Measurements from ENCODE around the gene NOB1.

NOB1 gene

DNA sequence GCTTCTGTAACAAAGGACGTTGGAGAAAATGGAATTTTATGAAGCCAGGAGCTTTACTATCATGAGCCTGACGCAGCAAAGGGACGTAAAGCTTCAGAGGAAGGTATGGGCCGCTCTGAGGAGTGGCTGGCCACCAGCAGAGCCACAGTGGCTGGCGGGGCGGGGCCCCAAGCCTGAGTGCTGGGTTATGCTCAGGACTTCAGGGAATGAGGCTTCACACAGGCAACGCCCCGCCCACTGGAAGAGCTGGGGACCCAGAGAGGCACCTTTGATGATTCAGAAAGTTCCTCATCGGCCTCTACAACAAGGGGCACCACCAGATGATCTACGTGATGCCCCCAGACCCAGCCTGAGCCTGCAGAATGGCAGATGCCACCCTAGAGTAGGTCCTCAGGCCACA is 8.8 kb downstream of the NOB1 start:
- no peak for TF ChIP-seq SIN3A (IDR thresholded peaks at IDR 0.05; ENCODE audit: borderline replicate concordance, insufficient read depth, low read length)
- no peak for TF ChIP-seq TAF1 (IDR thresholded peaks at IDR 0.05; ENCODE audit: borderline replicate concordance, insufficient read depth, low read length)
- TF ChIP-seq, protein P1, sequence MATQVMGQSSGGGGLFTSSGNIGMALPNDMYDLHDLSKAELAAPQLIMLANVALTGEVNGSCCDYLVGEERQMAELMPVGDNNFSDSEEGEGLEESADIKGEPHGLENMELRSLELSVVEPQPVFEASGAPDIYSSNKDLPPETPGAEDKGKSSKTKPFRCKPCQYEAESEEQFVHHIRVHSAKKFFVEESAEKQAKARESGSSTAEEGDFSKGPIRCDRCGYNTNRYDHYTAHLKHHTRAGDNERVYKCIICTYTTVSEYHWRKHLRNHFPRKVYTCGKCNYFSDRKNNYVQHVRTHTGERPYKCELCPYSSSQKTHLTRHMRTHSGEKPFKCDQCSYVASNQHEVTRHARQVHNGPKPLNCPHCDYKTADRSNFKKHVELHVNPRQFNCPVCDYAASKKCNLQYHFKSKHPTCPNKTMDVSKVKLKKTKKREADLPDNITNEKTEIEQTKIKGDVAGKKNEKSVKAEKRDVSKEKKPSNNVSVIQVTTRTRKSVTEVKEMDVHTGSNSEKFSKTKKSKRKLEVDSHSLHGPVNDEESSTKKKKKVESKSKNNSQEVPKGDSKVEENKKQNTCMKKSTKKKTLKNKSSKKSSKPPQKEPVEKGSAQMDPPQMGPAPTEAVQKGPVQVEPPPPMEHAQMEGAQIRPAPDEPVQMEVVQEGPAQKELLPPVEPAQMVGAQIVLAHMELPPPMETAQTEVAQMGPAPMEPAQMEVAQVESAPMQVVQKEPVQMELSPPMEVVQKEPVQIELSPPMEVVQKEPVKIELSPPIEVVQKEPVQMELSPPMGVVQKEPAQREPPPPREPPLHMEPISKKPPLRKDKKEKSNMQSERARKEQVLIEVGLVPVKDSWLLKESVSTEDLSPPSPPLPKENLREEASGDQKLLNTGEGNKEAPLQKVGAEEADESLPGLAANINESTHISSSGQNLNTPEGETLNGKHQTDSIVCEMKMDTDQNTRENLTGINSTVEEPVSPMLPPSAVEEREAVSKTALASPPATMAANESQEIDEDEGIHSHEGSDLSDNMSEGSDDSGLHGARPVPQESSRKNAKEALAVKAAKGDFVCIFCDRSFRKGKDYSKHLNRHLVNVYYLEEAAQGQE (IDR thresholded peaks at IDR 0.05; ENCODE audit: insufficient read depth in 1 of 2, low read depth in 2 of 2, low read length in 2 of 2) = no peak
- TF ChIP-seq FOXP2 (optimal IDR thresholded peaks at IDR 0.05; ENCODE audit: borderline replicate concordance, extremely low read depth, extremely low read length, insufficient read depth) = no peak
- no peak for TF ChIP-seq POLR2AphosphoS5 (IDR thresholded peaks at IDR 0.05; ENCODE audit: low read depth, low read length)

DNA sequence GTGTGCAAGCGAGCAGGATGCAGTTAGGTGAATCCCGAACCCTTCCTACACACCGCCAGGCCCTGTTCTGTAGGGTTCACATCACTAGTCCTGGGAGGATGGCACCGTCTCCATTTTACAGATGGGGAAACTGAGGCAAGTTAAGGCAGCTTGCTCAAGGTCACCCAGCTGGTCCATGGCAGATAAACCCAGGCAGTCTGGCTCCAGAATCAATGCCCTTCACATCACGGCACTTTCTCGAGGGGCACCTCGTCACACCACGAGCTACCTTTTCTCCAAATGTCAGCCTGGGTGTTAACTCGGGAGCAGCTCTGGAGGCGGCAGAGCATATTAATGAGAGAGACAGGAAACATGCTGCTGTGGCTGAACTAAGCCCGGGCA is 9.5 kb downstream of the NOB1 start:
- no peak for TF ChIP-seq SIN3A (IDR thresholded peaks at IDR 0.05; ENCODE audit: borderline replicate concordance, insufficient read depth, low read length)
- TF ChIP-seq TAF1 (IDR thresholded peaks at IDR 0.05; ENCODE audit: borderline replicate concordance, insufficient read depth, low read length) = no peak
- TF ChIP-seq FOXP2 (optimal IDR thresholded peaks at IDR 0.05; ENCODE audit: borderline replicate concordance, extremely low read depth, extremely low read length, insufficient read depth) = no peak
- TF ChIP-seq, protein P1 (IDR thresholded peaks at IDR 0.05; ENCODE audit: insufficient read depth in 1 of 2, low read depth in 2 of 2, low read length in 2 of 2) = no peak
- TF ChIP-seq POLR2AphosphoS5 (IDR thresholded peaks at IDR 0.05; ENCODE audit: low read depth, low read length) = no peak

DNA sequence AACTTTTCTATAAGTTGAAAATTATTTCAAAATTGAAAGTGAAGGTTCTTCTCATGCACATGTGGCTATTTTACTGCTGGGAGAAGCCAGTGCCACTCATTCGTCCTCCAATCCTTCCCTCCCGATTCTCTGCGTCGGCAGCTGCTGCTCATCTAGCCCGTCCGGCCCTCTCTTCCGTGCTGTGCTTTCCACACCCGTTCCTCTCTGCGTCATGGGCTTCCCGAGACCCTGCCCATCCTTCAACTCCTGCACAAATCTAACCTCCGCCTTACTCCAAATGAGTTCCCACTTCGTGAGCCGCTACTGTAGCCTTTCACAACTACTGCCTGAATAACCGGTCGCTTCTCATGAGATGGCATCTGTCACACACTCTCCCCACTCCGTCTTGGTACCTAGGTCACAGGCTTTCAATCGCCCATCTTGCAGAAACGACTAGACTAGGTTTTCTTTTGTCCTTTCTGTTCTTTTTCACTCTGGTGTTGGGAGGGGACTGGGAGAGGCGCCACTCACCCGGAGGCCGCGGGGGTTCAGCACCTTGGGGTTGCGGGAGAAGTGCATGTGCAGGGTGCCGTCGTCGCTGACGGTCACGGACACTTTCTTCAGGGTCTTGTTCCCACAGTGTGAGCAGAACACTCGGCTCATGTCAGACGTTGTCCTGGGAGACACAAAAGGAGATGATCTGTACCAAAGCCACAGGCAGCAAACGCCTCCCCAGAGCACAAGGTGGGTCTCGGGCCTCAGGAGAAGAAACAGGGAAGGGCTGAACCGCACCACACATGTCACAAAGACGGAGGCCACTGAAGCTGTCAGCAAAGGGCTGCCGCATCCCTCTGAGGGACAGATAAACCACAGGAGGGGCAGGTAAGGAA is 10.1 kb downstream of the NOB1 start:
- TF ChIP-seq TAF1 (IDR thresholded peaks at IDR 0.05; ENCODE audit: borderline replicate concordance, insufficient read depth, low read length) = no peak
- TF ChIP-seq FOXP2 (optimal IDR thresholded peaks at IDR 0.05; ENCODE audit: borderline replicate concordance, extremely low read depth, extremely low read length, insufficient read depth) = no peak
- TF ChIP-seq, protein P1 (IDR thresholded peaks at IDR 0.05; ENCODE audit: insufficient read depth in 1 of 2, low read depth in 2 of 2, low read length in 2 of 2) = no peak
- no peak for TF ChIP-seq SIN3A (IDR thresholded peaks at IDR 0.05; ENCODE audit: borderline replicate concordance, insufficient read depth, low read length)
- no peak for TF ChIP-seq POLR2AphosphoS5 (IDR thresholded peaks at IDR 0.05; ENCODE audit: low read depth, low read length)

DNA sequence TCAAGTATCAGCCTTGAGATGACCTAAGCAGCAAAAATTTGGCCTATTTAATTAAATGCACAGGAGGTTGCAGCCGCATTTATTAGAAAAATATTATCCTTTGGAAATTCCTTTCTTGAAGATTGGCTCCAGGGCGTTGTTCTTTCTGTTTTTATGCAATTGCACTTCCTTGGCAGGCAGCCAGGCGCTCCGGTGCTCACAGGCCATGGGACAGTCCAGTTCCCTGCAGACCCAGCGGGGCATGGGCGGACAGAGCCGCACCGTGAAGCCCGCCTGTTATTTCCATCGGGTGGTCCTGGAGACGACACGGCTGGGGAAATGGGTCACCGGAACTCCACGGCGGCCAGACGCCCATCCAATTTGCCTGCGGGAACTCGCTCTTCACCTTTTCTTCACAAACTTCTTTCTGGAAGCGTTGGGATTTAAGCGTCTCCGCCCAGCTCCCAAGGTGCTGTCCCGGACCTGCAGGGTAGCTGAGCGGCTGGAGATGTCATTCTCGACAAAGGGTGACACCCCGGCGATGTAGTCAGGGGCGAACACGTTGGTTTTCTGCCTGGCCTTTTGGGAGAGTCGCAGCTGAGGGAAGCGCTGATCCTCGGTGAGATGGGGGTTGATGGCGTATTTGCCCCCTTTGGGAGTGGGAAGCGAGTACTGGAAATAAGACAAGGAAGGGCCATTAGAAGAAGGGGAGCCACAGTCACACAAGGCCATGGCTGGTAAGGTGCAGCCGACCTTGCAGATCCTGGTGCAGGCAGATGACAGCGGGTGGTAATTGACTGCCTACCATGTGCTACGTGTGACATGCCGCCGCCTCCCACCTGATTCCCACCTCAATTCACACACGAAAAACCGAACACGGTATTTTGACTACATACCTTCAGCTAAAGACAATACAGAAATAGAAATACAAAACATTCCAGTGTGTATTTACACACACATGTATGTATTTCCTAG is 12.5 kb downstream of the NOB1 start:
- TF ChIP-seq SIN3A (IDR thresholded peaks at IDR 0.05; ENCODE audit: borderline replicate concordance, insufficient read depth, low read length) = no peak
- no peak for TF ChIP-seq TAF1 (IDR thresholded peaks at IDR 0.05; ENCODE audit: borderline replicate concordance, insufficient read depth, low read length)
- no peak for TF ChIP-seq FOXP2 (optimal IDR thresholded peaks at IDR 0.05; ENCODE audit: borderline replicate concordance, extremely low read depth, extremely low read length, insufficient read depth)
- TF ChIP-seq, protein P1 (IDR thresholded peaks at IDR 0.05; ENCODE audit: insufficient read depth in 1 of 2, low read depth in 2 of 2, low read length in 2 of 2) = no peak
- no peak for TF ChIP-seq POLR2AphosphoS5 (IDR thresholded peaks at IDR 0.05; ENCODE audit: low read depth, low read length)
